HG02852 (cell line): ENCODE results near the gene ADCY2.

Experiments
- ATAC-seq: cut with Tn5 transposase; IDR thresholded peaks from one replicate; pipeline ENCODE4 v1.9.1; 2021; ENCODE audit warnings: mild to moderate bottlenecking, moderate library complexity; ENCODE audit not compliant: unreplicated experiment

Gene ADCY2

DNA sequence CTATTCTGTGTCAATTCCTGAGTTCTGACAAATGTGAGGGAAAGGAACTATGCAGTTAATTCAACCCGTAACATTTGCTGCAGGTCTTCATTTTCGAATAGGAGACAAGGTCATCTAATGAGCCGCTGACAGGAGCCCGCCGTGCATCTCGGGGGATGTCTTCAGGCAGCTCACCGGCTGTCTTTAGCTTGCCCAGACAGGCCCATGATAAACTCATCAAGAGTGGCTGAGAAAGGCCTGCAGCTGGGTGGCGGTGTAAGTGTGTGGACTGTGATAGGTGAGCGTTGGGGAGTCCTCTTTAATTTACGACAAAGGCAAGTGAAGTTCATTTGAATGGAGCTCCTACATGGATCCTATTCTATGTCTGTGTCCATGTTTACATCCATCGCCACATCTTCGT, 190.5 kb downstream of the ADCY2 start:
- ATAC-seq, result no peak

DNA sequence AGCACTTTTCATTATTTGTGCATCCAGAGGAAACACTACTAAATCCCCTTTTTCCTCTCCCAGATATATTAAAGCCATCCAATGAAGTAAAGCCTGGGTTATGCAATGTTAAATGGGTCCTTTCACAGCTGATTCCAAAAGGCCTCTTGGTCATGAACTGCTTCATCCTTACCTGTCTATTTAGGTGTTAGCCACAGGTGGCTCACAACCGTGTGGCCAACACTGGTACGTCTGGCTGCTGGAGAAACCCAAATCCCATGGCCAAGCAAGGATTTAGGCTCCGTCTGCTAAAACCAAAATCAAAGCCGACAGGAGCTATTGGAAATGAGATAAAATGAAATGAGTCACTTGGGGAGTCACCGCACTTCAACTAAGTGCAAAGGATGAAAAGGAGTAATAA, 193.9 kb downstream of the ADCY2 start:
- ATAC-seq, result no peak

- ATAC-seq, result no peak
These were observed 197.0 kb downstream of the ADCY2 start for GRCh38 chr5:7592910-7593309.

- no peak for ATAC-seq
These were observed 201.2 kb downstream of the ADCY2 start for GRCh38 chr5:7597059-7597642.

- ATAC-seq, result no peak
These were observed 211.0 kb downstream of the ADCY2 start for GRCh38 chr5:7606840-7607465.

GRCh38 chr5:7608772-7609171, 212.8 kb downstream of the ADCY2 start:
- no peak for ATAC-seq

DNA sequence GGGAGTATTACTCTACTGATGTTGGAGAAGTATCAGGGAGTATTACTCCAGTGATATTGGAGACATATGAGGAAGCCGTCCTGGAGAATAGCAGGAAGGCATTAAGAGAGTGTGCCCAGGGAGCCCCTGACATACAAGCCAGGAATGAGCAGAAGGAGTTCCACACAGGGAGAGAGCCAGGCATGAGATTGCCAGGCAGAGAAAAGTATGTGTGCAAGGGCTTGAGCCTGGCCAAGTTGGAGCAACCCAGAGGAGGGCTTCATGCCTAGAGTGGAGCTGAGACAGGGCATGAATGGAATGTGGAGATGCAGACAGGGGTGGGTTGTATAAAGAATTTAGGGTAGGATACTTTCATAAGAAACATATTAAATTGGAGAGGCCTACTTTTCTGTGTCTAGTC, 213.8 kb downstream of the ADCY2 start:
- no peak for ATAC-seq

GRCh38 chr5:7610531-7611177, 214.7 kb downstream of the ADCY2 start:
- no peak for ATAC-seq

GRCh38 chr5:7611518-7611917, 215.6 kb downstream of the ADCY2 start:
- no peak for ATAC-seq

GRCh38 chr5:7615566-7616061, 219.7 kb downstream of the ADCY2 start:
- ATAC-seq, result no peak

- ATAC-seq, result no peak
These were observed 221.0 kb downstream of the ADCY2 start for GRCh38 chr5:7616897-7617296.

- no peak for ATAC-seq
These were observed 226.6 kb downstream of the ADCY2 start for GRCh38 chr5:7622498-7622897.

DNA sequence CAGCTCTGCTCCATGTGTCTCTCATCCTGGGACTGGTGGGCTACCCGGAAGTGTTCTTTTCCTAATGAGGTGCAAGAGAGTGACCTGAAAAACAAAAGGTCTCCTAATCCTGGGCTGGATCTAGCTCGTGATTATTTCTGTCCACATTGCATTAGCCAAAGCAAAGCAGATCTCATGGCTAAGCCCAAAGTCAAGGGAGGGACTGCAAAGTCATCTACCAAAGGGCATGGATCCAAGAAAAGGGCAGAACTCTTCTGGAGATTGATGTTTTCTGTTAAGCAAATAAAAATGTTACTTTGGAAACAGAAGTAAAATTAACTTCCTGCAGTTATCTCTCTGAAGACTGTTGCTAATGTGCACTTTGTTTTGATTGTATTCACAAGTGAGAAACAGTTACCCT, 229.8 kb downstream of the ADCY2 start:
- no peak for ATAC-seq

- no peak for ATAC-seq
These were observed 232.3 kb downstream of the ADCY2 start for GRCh38 chr5:7628248-7628647.

GRCh38 chr5:7628820-7629219, 232.9 kb downstream of the ADCY2 start:
- no peak for ATAC-seq

DNA sequence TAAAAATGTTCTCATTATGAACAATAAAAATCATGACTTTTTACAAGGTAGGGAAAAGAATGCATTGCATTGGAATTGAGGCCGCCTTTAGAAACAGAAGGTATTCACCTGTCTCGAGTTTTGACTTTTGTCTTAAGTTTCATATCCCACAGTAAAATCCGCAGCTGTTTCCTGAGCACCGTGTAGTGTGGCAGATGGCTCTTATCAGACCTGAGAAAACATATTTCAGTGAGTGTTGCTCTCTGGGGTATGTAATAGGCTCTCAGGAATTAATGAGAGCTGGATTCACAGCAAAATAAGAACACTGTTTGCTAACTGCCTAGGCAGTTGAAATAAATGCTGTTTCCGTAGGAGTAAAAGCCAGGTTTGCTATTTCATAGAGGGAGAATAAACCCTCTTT, 233.6 kb downstream of the ADCY2 start:
- ATAC-seq, result no peak

DNA sequence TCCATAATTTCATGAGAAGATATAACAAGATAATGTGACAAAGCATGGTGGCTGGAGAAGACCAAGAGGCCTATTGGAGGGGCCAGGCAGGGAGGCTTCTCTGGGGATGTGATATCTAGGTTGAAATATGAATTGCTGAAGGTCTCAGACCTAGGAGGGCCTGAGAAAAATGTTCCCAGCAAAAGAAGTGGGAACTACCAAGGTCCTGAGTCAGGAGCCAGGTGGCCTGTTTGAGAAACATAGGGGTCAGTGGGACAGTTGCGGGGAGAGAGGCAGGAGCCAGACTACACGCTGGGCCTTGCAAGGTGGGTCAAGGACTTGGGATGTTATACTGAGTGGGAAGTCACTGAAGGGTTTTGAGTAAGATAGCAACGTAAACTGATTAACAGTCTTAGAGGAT, 238.9 kb downstream of the ADCY2 start:
- no peak for ATAC-seq

- ATAC-seq, result no peak
These were observed 242.5 kb downstream of the ADCY2 start for GRCh38 chr5:7638456-7638855.

- no peak for ATAC-seq
These were observed 246.1 kb downstream of the ADCY2 start for GRCh38 chr5:7642029-7642428.

DNA sequence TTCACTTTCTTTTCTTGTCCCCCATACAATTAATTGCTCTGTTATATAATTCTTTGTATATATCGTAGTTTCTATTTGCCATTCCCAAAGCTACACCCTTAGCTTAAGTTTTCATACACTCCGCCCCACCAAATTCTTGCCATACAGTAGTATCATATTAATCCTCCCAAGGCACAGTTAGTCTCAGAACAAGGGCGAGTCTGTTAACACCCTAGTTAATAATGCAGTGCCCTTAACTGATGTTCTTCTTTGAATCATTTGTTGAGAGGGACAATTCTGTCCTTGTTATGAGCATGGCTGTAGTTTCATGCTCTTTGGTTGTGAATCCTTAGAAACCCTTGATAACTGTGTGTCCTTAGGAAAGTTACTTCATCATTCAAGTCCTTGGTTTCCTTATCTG, 248.8 kb downstream of the ADCY2 start:
- ATAC-seq, result no peak

DNA sequence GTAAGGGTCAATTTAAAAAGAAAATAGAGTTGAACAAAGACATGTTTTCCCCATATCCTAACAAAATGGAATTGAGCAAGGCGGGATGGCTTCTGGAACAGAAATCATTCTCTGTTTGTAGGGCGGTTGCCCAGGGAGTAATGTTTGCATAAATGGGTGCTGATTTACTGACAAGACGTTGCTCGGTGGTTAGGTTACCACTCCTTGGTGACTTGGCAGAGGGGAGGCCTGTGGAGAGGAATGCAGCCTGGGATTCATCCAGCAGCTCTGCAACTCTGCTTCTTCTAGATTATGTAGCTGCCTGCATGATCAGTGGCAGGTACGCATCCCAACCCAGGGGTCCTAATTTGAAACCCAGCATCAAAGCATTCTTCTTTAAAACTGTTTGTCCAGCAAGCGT, 254.8 kb downstream of the ADCY2 start:
- ATAC-seq, result no peak

GRCh38 chr5:7653046-7653445, 257.1 kb downstream of the ADCY2 start:
- no peak for ATAC-seq
